ENCODE data around the gene LSM14B. TPM values are rescaled to one million over a fixed set of nuclear protein-coding genes. Genes with fewer than 3 reads are reported as not detected.
A peak's percentile ranks its signal among the peaks of the same experiment; 100 is the strongest.

The LSM14B gene
- total RNA-seq (10 to 100 TPM; 38.6 to 64.7 (median 54.6) TPM), polyA plus RNA-seq (10 to 100 TPM; 26.1 to 60.0 TPM)
- long read RNA-seq, donor 1, partial matches to known transcripts = 0 of 3 reads
- long read RNA-seq, donor 1, other reads (novel, unspliced or antisense) = 3 of 3 reads
- long read RNA-seq, donor 2 = 0 reads
- long read RNA-seq, donor 3, partial matches to known transcripts = 1 of 3 reads
- long read RNA-seq, donor 3, other reads (novel, unspliced or antisense) = 1 of 3 reads

GRCh38 chr20:62121776-62122653 lies at the start of gene LSM14B:
TSS of gene LSM14B (plus strand) at chr20:62122475. CDS start at chr20:62122667, 192 bp downstream.
- H3K27ac ChIP-seq = peak within 1 kb of the TSS; percentile 89 to 99 (median 98)
- H3K9me3 ChIP-seq = no peaks in the 10 kb centered on the region
- ATAC-seq (peak; percentile 83 to 92 (median 88)), DNase-seq (peak; percentile 97 to 98 (median 97))
- peak within 1 kb of the TSS; percentile 63 to 96 (median 82) for H3K4me3 ChIP-seq
- intact Hi-C loops (cut with DNase I) = loop anchor here in 6 of 10 donors (1.0 to 5.0 kb wide), 5 partner anchors 21 to 100 kb away; partner anchors contain the start of genes TAF4 (in 2 of the 6), PSMA7 (in 1 of the 6) and SS18L1 (in 1 of the 6)
- peaks cover 3 to 59% (median 37%) of the 10 kb centered on the region in 12 donors for H3K4me1 ChIP-seq
- 0 to 1% (median 0%) methylated on average over 11 to 124 of the region's 124 CpGs for WGBS, 4 donors
- H3K27me3 ChIP-seq = peaks cover 0 to 8% (median 0%) of the 10 kb centered on the region in 9 donors
- TF ChIP-seq CTCF (IDR thresholded peaks at IDR 0.05) = no peak
- TF ChIP-seq POLR2A (IDR thresholded peaks at IDR 0.05) = peak in 1 of 2 donors; percentile 28
- peaks cover 0 to 30% (median 26%) of the 10 kb centered on the region in 9 donors for H3K36me3 ChIP-seq

- WGBS, 4 donors = 90 to 97% (median 95%) methylated on average over 5 of the region's 5 CpGs
Observed at GRCh38 chr20:62073323-62073722, 49.0 kb upstream of the LSM14B start.

GRCh38 chr20:62079166-62079565 lies 43.1 kb upstream of the LSM14B start:
- H3K27me3 ChIP-seq = no peaks in the 10 kb centered on the region
- H3K36me3 ChIP-seq = no peaks in the 10 kb centered on the region
- H3K4me1 ChIP-seq = no peaks in the 10 kb centered on the region
- TF ChIP-seq POLR2A (IDR thresholded peaks at IDR 0.05) (no peak), CTCF (IDR thresholded peaks at IDR 0.05) (no peak)
- DNase-seq (no peak), ATAC-seq (no peak)
- intact Hi-C loops (cut with DNase I) = no loop called here
- H3K9me3 ChIP-seq = peaks cover 0 to 26% (median 7%) of the 10 kb centered on the region in 12 donors
- H3K27ac ChIP-seq = no peak overlapping the region
- H3K4me3 ChIP-seq = no peak overlapping the region
- WGBS, 4 donors = 95 to 100% (median 97%) methylated on average over 1 of the region's 1 CpG

More at GRCh38 chr20:62073323-62073722, 49.0 kb upstream of the LSM14B start:
- H3K36me3 ChIP-seq = no peaks in the 10 kb centered on the region
- H3K4me3 ChIP-seq = no peak overlapping the region
- TF ChIP-seq CTCF (IDR thresholded peaks at IDR 0.05) (no peak), POLR2A (IDR thresholded peaks at IDR 0.05) (no peak)
- H3K4me1 ChIP-seq = no peaks in the 10 kb centered on the region
- no peak overlapping the region for H3K27ac ChIP-seq
- no peaks in the 10 kb centered on the region for H3K27me3 ChIP-seq
- peaks cover 0 to 27% (median 7%) of the 10 kb centered on the region in 12 donors for H3K9me3 ChIP-seq
- ATAC-seq = no peak
- DNase-seq = no peak
- intact Hi-C loops (cut with DNase I) = no loop called here

All from heart left ventricle (tissue), 16 donors.